ENCODE measurements around the gene SSU72.
"Not testable (repeated sequence)": the region's sequence is repeated elsewhere in the genome, so short reads cannot be mapped to it uniquely, and the experiment has no call there.

Gene SSU72

DNA sequence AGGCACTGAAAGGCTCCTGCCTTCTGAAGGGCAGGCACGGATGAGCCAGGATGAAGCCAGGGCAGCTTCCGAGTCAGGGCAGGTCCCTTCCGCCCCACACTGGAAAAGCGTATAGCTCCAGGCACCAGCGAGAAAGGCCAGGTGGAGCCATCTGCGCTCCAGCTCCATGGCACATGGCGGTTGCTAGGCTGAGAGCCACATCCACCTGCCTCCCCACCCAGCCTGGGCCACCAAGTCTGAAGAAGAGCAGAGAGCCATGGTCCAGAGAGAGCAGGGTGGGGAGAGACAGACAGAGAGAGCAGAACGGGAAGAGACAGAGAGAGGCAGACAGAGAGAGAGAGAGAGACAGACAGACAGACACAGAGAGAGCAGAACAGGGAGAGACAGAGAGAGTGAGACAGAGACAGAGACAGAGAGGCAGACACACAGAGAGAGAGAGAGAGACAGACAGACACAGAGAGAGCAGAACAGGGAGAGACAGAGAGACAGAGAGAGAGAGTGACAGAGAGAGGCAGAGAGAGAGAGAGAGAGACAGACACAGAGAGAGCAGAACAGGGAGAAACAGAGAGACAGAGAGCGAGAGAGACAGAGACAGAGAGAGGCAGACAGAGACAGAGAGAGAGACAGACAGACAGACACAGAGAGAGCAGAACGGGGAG is 20.1 kb upstream of the SSU72 start:
- no peak for DNase-seq

DNA sequence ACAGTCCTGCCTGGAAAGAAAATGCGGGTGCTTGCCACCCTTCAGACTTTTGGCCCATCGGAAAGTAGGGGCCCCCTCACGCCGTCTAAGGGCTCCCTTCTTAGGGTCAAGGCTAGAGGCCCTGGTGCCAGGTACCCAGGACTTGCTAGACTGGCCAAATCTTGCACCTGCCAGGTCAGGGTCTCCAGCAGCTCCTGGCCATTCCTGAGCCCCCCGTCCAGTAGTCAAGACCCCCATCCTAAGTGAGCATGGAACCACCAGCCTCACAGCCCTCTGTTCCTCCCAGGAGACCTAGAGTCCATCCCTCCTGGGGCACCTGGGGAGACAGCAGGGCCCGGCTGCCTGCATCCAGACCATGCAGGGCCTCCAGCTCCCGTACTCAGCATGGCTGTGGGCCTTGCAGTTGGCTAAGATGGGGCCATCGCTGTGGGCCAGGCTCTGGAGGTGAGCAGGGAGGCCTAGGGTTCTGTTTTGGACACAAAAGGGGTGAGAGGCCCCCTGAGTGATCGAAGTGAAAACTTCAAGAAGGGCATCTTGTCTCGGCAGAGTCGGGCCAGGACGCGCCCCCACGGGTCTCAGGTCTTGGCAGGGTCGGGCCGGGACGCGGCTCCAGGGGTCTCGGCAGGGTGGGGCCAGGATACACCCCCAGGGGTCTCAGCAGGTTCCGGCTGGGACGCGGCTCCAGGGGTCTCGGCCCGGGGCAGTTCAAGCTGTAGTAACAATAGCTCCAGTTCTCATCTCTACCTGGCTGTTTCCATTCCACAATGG is 19.4 kb upstream of the SSU72 start:
- no peak for DNase-seq

DNA sequence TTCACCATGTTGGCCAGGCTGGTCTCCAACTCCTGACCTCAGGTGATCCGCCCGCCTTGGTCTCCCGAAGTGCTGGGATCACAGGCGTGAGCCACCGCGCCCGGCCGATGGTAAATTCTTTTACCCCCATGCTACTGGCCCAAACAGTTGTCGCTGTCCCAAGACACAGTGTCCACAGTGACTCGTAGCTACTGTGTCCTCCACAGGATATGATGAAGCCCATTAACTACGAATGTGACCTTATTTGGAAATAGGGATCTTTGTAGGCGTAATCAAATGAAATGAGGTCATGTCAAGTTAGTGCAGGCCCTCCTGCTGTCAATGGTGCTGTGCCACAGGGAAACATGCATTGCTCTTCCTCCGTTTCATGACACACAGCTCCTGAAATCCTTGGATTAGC is 16.8 kb upstream of the SSU72 start:
- no peak for DNase-seq

- no peak for DNase-seq
These were observed 8.8 kb upstream of the SSU72 start for GRCh38 chr1:1583347-1584010.

- no peak for DNase-seq
These were observed 8.1 kb upstream of the SSU72 start for GRCh38 chr1:1582585-1583346.

- no peak for DNase-seq
These were observed 3.8 kb upstream of the SSU72 start for GRCh38 chr1:1578371-1578940.

GRCh38 chr1:1577367-1578011 is 2.8 kb upstream of the SSU72 start:
- no peak for DNase-seq

- peak; percentile 81 for DNase-seq
These were observed 581 bp downstream of the SSU72 start for GRCh38 chr1:1573843-1574720.

DNA sequence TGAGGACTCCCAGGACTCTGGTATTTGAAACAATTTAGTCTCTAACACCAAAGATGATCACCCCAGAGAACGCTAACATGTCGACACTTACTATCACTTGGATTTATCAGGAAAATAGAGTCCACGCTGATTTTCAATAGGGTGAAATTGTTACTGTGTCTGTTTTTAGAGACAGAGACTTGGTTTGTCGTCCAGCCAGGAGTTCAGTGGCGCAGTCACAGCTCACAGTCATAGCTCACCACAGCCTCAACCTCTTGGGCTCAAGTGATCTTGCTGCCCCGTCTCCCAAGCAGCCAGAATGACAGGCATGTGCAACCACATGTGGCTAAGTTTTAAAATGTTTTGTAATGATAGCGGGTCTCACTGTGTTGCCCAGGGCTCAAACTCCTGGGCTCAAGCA is 5.3 kb downstream of the SSU72 start:
- no peak for DNase-seq

- DNase-seq, result no peak
These were observed 6.8 kb downstream of the SSU72 start for GRCh38 chr1:1567891-1568291.

DNA sequence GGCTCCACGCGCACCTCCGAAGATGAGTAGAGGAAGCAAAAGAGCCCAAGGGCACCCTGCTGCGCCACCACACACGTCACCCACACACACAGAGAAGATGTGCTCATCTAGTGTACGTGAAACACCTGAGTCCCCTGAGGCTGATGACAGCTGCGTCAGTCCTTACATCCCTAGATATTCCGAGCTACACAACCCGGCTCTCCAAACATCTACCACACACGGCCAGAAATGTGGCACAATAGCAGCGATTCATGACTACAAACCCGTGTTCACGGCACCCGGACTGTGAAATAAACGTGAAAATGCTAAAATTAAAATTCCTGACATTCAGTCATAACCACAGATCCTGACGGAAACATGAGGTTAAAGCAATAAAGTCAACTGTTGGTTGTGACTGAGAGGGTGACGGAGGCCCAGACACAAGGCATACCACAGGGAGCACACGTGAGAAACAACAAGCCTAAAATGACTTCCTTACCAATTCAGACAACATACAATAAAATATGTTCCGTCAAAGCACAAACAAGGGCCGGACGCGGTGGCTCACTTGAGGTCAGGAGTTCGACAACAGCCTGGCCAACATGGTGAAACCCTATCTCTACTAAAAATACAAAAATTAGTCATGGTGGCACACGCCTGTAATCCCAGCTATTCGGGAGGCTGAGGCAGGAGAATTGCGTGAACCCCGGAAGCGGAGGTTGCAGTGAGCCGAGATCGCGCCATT is 7.3 kb downstream of the SSU72 start:
- no peak for DNase-seq

- DNase-seq, result no peak
These were observed 9.3 kb downstream of the SSU72 start for GRCh38 chr1:1565340-1565739.

GRCh38 chr1:1564268-1564667 is 10.4 kb downstream of the SSU72 start:
- no peak for DNase-seq

- DNase-seq, result no peak
These were observed 11.0 kb downstream of the SSU72 start for GRCh38 chr1:1563688-1564087.

- no peak for DNase-seq
These were observed 12.0 kb downstream of the SSU72 start for GRCh38 chr1:1562556-1563195.

GRCh38 chr1:1561801-1562470 is 12.7 kb downstream of the SSU72 start:
- DNase-seq, result no peak

GRCh38 chr1:1560178-1560577 is 14.5 kb downstream of the SSU72 start:
- DNase-seq, result no peak

- no peak for DNase-seq
These were observed 15.6 kb downstream of the SSU72 start for GRCh38 chr1:1559066-1559465.

DNA sequence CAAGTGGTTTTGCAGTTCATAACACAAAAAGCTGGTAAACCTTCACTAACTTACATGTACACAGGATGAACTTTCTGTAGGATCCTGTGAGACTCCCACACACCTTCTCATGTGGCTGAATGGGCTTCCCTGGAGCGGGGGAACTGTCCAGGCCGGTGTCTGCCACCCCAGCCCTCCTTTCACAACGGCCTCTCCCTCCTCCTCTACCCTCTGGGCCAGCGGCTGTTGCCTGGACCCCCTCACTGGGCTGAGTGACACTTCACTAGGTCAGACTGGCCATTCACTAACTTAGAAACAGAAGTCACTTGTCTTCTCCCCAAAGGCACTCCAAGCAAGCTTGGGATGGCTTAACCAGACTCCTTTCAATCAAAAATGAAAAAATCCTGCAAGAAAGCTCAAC is 16.1 kb downstream of the SSU72 start:
- DNase-seq, result no peak

- not testable (repeated sequence) for DNase-seq
These were observed 17.0 kb downstream of the SSU72 start for GRCh38 chr1:1557688-1558087.

Measured in CD4-positive, alpha-beta T cell treated with Interleukin-21 for 1 hour (primary cell).